Left hindlimb (tissue), 1 donor: ENCODE measurements around the gene CFAP68.
"Not testable (repeated sequence)": the region's sequence is repeated elsewhere in the genome, so short reads cannot be mapped to it uniquely, and the experiment has no call there.

ENCODE experiments used
- DNase-seq: peaks from one replicate; pipeline ENCODE4 v3.0.0-alpha.2; 2018

Gene CFAP68

GRCh38 chr11:111870886-111871692, 8.3 kb upstream of the CFAP68 start, which contains the start of gene ALG9:
Gene ALG9, minus strand, starts transcription at chr11:111871581. Its CDS starts 99 bp downstream, at chr11:111871482.
- DNase-seq: peak; percentile 90

GRCh38 chr11:111871693-111872161, 7.6 kb upstream of the CFAP68 start:
- DNase-seq: no peak

- no peak for DNase-seq
These were observed 924 bp upstream of the CFAP68 start for GRCh38 chr11:111878385-111878848.

GRCh38 chr11:111879637-111879960, 258 bp downstream of the CFAP68 start:
- DNase-seq: no peak

DNA sequence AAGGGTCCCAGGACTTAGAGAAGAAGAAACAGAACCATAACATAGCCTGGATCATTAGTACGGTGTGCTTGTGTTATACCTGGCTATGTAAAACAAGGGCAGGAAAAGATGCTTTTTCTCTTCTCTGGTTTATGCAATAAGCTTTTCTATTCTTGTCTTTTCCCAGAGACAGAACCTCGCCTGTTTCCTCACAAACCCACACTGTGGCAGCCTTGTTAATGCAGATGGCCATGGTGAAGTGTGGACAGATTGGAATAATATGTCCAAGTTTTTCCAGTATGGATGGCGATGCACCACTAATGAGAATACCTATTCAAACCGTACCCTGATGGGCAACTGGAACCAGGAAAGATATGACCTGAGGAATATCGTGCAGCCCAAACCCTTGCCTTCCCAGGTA, 2.9 kb downstream of the CFAP68 start:
- no peak for DNase-seq

DNA sequence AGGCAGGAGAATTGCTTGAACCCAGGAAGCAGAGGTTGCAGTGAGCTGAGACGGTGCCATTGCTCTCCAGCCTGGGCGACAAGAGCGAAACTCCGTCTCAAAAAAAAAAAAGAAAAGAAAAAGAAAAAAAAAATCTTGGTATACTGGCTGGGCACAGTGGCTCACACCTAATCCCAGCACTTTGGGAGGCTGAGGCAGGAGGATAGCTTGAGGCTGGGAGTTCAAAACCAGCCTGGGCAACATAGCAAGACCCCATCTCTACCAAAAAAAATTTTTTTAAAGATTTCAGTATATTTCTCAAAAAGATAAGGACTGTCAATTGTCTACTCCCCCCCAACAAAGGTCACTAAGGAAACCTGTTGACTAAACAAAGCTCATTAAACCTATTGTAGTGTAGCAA, 5.7 kb downstream of the CFAP68 start:
- DNase-seq: not testable (repeated sequence)

DNA sequence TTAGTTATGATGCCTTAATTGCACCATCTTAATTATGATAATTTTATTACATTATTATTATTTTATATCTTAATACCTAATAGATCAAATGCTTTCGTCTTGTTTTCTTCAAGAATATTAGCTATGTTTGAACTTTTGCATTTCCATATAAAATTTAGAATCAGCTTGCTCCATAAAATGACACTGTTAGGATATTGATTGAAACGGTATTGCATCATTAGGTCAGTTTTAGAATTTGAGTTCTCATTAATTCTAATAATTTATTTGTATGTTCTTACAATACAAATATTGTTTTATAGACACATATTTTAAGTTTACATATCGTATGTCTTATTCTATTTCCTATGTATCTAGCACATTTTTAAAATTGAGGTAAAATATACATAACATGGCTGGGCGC, 6.7 kb downstream of the CFAP68 start:
- DNase-seq: no peak

GRCh38 chr11:111886844-111887243, 7.5 kb downstream of the CFAP68 start:
- no peak for DNase-seq

DNA sequence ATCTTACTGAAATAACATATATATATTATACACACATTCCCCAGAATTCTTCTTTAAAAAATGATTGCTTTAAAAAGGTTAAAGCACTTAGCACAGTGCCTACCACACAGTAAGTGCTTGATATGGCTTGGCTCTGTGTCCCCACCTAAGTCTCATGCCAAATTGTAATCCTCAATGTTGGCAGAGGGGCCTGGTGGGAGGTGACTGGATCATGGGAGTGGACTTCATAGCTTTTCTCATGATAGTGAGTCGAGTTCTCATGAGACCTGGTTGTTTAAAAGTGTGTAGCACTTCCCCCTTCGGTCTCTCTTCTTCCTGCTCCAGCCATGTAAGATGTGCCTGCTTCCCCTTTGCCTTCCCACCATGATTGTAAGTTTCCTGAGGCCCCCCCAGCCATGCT, 26.1 kb downstream of the CFAP68 start:
- no peak for DNase-seq

GRCh38 chr11:111906680-111907079, 27.3 kb downstream of the CFAP68 start:
- no peak for DNase-seq

GRCh38 chr11:111908639-111909305, 29.4 kb downstream of the CFAP68 start:
- DNase-seq: no peak

DNA sequence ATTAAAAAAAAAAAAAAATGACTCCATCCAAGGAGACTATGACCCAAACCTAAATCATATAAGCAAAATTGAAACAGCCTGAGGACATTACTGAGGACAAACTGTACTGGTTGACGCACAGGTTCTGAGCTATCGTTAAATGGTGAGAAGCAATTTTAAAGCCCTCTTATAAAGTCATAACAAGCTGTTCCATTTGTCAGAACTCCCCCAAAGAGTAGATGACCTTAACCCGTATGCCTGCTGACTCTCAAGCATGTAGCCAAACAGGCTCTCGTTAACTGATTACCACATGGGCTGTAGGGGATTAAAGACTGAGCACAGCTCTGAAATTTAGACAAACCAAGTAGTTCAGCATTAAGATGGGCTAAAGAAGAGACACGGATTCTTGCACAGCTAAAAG, 30.0 kb downstream of the CFAP68 start:
- no peak for DNase-seq

- no peak for DNase-seq
These were observed 31.6 kb downstream of the CFAP68 start for GRCh38 chr11:111910676-111911562.

GRCh38 chr11:111911563-111912401, 32.4 kb downstream of the CFAP68 start, which contains the start of gene CRYAB:
Gene CRYAB, minus strand, starts transcription at chr11:111911770. Its CDS starts 46 bp downstream, at chr11:111911724.
- peak; percentile 91 for DNase-seq

DNA sequence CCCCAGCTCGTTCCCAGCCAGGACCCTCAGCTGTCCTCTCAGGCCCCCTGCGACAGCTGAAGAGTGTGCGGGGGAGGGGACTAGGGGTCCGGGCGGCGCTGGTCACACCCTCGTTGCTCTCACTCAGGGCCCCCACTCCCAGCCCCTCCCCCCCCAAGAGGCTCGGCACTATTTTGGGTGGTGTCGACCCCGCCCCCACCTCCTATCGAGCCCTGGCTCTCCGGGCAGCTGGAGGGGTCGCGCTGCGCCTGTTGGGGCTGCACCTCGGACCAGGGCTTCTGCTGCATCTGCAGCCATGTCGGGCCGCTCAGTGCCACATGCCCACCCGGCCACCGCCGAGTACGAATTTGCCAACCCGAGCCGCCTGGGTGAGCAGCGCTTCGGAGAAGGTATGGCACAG, 33.2 kb downstream of the CFAP68 start, which contains the start of gene HSPB2:
TSS of gene HSPB2 (plus strand) at position 200 of the 400 bp plus-strand sequence. CDS start at position 296, 96 bp downstream.
- peak; percentile 70 for DNase-seq

- DNase-seq: peak; percentile 55
These were observed 33.9 kb downstream of the CFAP68 start for GRCh38 chr11:111913031-111913861.

DNA sequence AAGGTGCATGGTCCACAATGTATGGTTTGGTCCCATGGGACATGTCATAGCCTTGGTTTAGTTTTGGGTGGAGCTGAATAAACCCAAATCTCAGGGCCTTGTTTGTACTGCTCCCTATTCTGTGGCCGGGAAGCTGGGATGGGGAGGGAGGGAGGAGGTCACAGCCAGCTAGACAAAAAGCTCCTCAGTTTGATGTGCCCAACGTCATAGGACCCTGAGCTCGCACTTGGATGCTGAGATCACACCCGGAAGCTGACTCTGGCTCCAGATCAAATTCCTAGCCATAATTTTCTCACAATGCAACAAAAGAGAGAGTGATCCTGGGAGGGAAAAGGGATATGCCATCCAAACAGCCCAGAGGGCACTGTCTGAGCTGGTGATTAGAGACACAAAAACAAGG, 34.7 kb downstream of the CFAP68 start:
- DNase-seq: peak; percentile 54

DNA sequence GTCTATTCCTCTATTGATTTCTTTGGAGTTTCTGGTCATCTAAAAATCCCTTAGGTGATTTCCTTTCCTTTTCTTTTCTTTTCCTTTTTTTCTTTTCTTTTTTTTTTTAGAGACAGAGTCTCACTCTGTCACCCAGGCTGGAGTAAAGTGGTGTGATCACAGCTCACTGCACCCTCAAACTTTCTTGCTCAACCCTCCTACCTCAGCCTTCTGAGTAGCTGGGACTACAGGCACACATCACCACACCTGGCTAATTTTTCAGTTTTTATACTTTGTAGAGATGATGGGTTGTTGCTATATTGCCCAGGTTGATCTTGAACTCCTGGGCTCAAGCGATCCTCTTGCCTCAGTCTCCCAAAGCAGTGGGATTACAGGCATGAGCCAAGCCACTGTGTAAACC, 37.4 kb downstream of the CFAP68 start:
- no peak for DNase-seq

GRCh38 chr11:111917312-111917711, 38.0 kb downstream of the CFAP68 start:
- DNase-seq: no peak

DNA sequence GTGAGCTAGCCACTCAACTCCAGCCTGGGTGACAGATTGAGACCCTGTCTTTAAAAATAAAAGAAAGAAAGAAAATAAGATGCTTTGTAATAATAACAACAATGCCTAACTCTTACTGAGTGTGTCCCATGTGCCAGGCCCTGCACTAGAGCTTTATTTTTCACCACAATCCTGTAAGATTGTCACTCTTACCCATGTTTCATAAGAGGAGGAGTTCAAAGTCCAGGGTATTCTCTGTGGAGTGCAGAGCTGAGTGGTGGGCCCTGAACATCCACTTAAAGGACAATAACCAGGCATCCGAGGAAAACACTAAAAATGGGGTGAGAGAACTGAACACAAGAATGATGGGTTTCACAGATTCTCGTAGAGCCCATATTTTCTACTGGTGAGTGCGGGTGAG, 38.4 kb downstream of the CFAP68 start:
- no peak for DNase-seq
